HL-60/S4 treated with retinoic acid at 250 ng/mL for 4 days and 3 days (cell line): ENCODE measurements around the gene CSNK1G2.

ENCODE experiments used
- in situ Hi-C: fragments of 300-500 bp; cut with MboI; formaldehyde crosslinking; loops from 2 replicates; pipeline ENCODE4 v1.7.0; 2022; ENCODE audit warnings: low sequenced_read_pairs

Gene CSNK1G2

DNA sequence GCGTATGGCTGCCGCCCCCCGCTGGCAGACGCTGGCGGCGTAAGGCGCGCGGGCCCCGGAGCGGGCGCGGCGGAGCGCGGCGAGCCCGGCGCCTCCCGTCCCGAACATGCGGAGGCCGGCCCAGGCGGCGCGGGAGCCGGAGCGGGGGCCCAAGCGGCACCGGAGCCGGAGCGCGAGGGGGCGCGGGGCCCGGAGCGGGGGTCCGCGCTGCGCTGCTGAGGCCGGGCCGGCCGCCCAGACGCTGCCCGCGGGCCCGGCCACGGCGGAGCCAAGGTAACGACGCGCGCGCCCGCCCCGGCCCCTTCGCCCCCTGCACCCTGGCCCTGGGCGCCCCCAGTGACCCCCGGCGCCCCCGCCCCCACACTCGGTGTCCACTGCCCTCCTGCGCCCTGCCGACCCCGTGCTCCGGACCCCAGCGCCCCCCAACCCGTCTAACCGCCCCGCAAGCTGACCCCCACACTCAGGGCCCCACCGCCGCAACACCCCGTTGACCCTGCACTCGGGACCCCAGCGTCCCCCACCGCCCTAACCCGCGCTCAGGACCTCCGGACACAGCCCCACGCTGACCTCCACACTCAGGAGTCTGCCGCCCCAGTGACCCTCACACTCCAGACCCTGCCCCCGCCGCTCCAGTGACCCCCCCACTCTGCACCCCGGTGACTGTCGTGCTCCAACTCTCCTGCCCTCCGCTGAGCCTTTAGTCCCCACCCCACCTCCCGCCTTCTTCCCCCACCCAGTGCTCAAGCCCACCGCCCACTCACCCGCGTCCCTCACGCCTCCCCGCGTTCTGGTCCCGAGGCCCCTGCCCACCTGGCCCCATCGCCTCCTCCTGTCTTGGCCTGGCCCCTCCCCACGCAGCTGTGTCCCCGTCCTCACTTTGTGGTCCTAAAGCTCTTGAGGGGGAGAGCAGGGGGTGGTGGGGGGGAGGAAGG is at the start of gene CSNK1G2:
TSS of gene CSNK1G2 (plus strand) at position 27 of the 932 bp plus-strand sequence. CDS start 28,601 bp downstream, outside the sequence.
- in situ Hi-C loops = no loop called here

DNA sequence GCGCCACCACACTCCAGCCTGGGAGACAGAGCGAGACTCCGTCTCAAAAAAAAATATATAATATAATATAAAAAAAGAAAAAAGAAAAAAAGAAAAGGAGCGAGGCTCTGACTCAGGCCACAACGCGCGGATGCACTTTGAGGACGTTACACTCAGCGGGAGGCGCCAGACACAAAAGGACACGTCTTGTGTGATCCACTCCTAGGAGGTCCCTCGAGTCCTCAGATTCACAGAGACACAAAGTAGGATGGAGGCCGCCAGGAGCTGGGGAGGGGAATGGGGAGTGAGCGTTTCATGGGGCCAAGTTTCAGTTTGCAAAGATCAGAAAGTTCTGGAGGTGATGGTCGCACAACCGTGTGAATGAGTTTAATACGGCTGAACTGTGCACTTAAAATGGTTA is 47.2 kb upstream of the CSNK1G2 start:
- in situ Hi-C loops = no loop called here

DNA sequence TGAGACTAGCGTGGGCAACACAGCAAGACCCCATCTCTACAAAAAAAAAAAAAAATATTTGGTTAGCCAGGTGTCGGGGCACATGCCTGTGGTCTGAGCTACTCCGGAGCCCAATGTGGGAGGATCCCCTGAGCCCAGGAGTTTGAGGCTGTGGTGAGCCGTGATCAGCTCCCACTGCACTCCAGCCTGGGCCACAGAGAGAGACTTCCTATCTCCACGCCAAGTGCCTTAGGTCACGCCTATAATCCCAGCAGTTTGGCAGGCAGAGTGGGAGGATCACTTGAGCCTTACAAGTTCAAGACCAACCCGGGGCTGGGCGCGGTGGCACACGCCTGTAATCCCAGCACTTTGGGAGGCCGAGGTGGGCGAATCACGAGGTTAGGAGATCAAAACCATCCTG is 44.5 kb upstream of the CSNK1G2 start:
- in situ Hi-C loops = no loop called here

DNA sequence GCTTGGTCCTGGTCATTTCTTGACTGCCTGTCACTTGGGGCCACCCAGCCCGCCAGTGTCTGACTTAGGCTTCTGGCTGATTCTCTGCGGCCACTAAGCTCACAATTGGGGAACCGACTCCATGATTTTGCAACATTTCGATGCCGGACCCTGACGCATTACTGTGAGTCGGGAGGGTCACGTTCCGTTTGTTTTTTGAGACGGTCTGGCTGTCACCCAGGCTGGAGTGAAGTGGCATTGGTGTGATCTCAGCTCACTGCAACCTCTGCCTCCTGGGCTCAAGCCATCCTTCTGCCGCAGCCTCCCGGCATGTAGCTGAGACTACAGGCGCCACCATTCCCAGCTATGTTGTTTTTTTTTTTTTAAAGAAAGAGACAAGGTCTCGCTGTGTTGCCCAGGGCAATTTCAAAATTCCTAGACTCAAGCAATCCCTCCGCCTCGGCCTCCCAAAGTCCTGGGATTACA is 39.0 kb upstream of the CSNK1G2 start:
- in situ Hi-C loops = no loop called here

DNA sequence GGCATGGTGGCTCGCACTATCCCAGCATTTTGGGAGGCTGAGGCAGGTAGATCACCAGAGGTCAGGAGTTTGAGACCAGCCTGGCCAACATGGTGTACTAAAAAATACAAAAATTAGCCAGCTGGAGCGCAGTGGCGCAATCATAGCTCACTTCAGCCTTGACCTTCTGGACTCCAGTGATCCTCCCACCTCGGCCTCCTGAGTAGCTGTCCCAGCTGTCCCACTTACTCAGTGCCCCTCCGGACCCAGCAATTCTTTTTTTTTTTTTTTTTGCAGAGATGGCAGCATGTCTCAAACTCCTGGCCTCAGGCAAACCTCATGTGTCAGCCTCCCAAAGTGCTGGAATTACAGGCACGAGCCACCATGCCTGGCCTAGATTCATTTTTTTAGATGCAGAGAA is 38.0 kb upstream of the CSNK1G2 start:
- in situ Hi-C loops = no loop called here

DNA sequence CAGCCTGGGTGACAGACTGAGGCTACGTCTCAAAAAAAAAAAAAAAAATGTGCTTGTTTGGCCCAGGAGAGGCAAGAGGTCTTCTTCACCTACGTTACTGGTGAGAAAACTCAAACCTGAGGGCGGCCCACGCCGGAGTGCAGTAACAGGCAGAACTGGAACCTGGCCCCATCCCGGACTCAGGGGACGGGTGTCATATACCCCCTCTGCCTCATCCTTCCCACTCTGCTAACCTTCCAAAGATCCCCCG is 36.2 kb upstream of the CSNK1G2 start:
- in situ Hi-C loops = no loop called here

DNA sequence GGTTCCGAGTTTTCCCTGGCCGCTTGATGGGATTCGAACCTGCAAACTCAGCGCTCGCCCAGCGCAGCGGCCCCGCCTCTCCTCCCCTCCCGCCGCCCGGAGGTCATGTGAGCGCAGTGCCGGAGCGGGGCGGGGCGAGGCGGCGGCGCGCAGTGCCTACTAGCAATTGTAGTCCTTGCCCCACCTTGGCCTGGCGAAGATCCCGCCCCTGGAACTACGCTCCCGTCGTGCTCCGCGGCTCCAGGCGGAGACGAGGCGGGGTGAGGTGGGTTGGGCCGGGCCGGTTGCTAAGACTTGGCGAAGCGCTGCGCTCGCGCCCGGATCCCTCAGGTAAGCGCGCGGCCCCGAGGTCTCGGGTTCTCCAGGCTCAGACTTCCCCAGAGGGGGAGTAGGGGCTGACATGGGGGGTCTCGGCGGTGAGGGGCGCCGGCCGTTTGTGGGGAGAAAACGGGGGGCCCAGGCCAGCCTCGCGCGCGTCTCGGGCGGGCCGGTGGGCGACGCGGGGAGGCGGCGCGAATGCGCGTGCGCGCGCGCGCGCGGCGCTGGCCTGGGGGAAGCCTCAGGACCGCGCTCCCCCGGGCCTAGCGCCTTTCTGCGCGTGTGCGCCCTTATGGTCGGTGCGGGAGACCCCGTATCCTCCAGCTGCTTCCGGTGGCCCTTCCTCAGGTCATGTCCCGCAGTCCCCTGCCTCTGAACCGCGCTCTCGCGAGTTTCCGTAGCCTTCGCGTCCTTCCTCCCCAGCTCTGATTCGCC is 35.7 kb upstream of the CSNK1G2 start, which contains the start of the genes ADAT3 and SCAMP4:
TSS of gene ADAT3 (plus strand) at position 290 of the 753 bp plus-strand sequence. CDS start 6,649 bp downstream, outside the sequence.
TSS of gene SCAMP4 (plus strand) at position 290 of the 753 bp plus-strand sequence. CDS start 9,621 bp downstream, outside the sequence.
- in situ Hi-C loops = no loop called here

DNA sequence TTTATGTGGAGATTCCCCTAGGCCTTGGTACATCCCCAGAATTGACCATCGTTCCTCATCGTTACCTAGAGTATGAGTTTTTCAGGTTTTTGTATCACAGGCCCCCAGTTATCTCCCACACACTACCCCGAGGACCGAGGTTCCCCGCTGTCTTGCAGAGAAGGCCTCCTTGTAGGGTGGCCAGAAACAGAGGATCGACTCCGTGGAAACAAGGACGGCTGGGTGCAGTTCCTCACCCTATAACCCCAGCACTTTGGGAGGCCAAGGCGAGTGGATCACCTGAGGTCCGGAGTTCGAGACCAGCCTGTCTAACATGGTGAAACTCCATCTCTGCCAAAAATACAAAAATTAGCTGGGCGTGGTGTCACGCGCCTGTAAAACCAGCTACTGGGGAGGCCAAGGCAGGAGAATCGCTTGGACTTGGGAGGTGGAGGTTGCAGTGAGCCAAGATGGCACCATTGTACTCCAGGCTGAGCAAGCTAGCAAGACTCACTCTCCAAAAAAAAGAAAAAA is 35.1 kb upstream of the CSNK1G2 start:
- in situ Hi-C loops = no loop called here

DNA sequence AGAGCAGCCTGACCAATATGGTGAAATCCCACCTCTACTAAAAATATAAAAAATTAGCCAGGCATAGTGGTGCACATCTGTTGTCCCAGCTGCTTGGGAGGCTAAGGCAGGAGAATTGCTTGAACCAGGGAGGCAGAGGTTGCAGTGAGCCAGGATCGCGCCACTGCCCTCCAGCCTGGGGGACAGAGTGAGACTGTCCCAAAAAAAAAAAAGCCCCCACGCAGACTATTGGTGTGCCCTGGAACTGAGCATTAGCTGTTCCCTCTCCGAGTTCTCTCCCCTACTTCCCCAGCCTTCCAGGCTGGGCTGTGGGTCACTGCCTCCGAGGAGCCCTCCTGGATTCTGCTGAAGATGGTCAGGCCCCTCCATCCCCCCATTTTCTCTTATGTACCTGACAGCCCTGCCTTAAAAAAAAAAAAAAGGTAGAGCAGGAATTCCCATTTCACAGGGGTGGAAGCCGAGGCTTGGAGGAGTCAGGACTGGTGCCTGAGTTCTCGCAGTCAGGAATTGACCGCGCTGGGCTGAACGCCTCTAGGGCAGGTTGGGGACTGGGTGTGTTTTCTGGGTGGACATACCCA is 33.9 kb upstream of the CSNK1G2 start:
- in situ Hi-C loops = no loop called here

DNA sequence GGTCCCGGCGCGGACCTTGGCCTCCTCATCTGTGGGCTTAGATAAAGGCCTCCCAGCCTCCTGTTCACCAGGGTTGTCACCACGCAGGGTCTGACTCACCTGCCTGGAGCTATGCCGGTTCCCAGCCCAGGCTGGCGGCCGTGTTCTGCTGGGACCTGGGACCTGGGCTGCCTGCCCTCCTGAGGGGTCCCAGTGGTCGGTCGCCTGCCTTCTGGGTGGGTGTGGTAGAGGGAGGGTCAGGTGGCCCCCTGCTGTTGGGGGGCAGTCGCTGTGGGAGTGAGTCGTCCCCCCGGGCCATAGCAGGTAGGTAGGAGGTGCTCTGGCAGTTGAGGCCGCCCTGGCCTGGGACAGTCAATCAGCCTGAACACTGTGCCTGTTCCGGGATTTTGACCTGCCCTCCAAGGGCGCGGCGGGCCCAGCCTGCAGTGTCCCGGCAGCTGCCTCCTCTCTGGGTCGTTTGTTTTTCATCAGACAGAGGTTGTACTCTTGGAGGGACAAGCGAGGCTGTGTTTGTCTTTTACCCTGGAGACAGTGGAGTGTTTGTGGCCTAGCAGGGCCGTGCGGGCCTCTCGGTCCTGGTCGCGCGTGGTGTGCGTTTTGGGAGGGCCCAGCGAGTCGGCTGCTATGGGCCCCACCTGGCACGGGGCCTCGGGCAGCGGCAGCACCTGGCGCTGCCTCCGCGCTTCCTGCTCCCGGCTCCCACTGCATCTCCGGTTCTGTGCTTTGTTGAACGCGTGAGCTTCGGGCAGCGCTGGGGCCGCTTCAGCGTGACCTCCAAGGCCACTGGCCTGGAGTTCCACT is 33.2 kb upstream of the CSNK1G2 start:
- in situ Hi-C loops = no loop called here

DNA sequence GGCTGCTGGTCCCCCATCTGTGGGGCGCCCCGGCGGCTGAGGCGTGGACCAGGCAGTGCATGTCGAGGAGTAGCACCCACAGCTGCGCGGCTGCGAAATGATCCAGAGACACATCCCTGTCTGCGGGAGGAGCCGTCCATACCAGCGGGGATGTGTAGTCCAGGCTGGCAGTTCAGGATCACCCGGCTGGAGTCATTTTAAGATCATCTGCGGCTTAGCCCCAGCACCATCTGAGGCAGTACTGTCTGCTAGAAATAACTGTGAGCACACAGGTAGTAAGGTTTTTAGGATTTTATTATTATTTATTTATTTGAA is 32.7 kb upstream of the CSNK1G2 start:
- in situ Hi-C loops = no loop called here

DNA sequence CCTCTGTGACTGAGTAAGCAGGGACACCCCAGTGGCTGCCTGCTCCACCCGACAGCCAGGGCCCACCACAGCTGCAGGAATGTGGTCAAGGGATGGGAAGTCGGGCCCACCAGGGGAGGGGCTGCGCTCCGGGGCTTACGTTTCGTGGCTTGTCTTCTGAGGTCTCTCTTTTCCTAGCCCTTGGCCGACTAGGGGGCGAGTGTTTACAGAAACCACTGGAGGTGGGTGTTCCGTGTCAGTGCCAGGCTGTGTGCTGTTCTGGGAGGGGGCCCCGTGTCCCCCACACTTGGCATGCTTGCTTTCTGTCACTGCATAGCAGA is 31.3 kb upstream of the CSNK1G2 start:
- in situ Hi-C loops = no loop called here

DNA sequence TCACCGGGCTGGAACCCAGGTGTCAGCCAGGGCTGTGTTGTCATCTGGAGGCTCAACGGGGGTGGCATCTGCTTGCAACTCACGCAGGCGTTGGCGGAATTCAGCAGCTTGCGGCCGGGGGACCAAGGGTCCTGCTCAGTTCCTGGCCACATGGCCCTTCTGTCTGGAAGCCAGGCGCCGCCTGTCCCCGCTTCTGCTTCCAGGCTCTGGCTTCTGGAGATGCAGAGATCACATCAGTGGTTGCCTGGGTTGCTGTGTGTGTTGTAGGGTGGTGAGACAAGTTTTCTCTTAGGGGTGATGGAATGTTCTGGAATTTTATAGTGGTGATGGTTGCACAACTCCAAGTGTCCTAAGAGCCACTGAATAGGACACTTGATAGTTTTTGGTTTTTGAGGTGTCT is 30.8 kb upstream of the CSNK1G2 start:
- in situ Hi-C loops = no loop called here

DNA sequence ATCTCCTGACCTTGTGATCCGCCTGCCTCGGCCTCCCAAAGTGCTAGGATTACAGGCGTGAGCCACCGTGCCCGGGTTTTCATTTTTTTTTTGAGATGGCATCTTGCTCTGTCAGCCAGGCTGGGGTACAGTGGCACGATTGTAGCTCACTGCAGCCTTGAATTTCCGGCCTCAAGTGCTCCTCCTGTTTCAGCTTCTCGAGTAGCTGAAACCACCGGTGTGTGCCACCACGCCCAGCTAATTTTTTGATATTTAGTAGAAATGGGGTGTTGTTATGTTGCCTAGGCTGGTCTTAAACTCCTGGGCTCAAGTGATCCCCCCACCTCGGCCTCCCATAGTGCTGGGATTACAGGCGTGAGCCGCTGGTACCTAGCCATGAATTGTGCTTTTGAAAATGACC is 29.9 kb upstream of the CSNK1G2 start:
- in situ Hi-C loops = no loop called here

DNA sequence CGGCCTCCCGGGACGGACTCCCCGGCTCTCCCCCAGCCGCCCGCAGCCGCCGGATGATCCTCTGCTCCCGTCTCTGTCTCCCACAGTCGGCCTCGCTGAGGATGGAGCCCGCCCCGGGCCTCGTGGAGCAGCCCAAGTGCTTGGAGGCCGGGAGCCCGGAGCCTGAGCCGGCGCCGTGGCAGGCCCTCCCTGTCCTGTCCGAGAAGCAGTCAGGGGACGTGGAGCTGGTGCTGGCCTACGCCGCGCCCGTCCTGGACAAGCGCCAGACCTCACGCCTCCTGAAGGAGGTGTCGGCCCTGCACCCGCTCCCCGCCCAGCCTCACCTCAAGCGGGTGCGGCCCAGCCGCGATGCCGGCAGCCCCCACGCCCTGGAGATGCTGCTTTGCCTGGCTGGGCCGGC is 29.0 kb upstream of the CSNK1G2 start:
- in situ Hi-C loops = no loop called here

DNA sequence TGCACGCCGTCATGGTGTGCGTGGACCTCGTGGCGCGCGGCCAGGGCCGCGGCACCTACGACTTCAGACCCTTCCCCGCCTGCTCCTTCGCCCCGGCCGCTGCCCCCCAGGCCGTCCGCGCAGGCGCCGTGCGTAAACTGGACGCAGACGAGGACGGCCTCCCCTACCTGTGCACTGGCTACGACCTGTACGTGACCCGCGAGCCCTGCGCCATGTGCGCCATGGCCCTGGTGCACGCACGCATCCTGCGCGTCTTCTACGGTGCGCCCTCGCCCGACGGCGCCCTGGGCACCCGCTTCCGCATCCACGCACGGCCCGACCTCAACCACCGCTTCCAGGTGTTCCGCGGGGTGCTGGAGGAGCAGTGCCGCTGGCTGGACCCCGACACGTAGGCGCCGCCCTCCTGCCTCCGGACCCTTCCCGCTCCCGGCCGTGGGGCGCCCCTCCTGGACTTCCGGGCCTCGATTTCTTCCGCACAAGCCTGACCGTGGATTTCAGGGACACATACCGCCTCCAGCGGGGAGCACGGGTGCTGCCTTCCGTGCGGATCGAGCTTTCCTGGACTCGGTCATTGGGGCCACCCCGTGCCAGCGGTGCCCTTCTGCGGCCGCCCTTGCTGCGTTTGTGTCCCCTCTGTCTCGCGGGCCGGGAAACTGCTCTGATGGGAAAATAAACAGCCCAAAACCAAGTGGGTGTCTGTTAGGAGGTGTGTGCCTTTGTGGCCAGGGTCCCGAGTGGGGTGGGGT is 28.0 kb upstream of the CSNK1G2 start:
- in situ Hi-C loops = no loop called here

DNA sequence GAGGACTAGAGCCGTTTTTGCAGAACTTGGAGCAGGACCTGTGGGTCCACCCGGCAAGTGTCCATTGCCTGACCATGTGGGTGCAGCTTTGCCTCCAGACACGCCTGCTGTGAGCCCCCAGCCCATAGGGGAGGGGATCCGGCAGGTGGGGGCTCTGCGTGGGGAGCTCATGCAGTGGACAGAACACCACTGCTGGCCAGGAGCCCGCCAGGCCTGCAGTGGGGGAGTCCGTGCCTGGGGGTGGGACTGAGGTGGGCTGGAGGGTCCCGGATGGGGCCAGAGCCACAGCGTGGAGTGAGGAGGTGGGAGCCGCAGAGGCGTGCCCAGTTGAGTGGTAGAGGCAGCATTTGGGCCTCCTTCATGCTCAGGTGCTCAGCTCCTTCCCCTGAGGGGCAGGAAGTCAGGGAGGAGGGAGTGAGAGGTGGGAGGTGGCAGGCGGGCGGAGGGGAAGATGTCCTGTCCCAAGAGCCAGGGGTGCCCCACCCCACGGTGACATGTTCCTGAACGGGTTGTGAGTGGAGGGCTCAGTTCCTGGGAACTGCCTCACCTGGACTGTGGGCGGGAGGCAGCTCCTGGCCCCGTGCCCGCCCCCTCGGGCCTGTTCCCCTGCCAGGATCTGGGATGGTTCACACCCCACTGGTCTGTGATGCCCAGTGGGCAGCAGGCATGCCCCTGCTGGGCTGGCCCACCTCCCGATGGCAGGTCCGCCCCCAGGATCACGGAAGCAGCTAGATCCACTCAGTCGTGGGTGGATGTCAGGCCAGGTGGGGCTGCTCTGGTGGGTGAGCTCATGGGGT is 27.0 kb upstream of the CSNK1G2 start:
- in situ Hi-C loops = no loop called here

DNA sequence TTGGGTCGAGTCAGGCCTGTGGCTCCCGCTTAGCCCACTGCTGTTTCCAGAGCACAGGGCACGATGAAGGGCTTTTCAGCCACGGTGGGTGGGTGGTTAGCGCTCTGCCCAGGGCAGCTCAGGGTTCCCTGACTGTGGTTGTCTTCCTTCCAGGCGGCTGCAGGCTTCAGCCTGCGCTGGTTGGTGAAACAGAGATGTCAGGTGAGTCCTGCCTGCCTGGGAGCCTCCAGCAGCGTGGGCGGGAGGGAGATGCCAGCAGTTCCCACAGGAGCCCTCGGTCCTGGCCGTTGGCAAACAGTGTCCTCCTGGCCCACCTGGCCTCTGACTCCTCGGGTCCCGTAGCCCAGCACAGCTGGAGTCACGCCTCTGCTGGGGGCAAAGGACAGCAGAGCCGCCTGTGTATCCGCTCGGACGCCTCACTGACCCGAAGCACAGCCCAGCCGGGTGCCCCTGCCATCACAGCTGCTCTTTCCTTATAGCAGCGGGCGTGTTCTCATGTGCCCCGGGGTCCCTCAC is 26.1 kb upstream of the CSNK1G2 start:
- in situ Hi-C loops = no loop called here

DNA sequence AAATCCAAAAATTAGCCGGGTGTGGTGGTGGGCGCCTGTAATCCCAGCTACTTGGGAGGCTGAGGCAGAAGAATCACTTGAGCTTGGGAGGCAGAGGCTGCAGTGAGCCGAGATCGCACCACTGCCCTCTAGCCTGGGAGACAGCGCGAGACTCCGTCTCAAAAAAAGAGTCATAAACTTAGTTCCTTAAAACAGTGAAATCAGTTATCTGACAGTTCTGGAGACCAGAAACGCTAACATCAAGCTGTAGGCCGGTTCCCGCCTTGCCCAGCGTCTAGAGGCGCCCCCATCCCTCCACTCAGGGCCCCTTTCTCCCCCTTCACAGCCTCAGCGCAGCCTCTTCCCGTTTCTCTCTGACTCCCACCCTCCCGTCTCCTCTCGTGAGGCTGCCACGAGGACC is 23.8 kb upstream of the CSNK1G2 start:
- in situ Hi-C loops = no loop called here
